GM12873 (cell line): ENCODE results near the gene KRT6A.

Source experiments
- CTCF ChIP-seq: IDR thresholded peaks from 2 replicates; pipeline ENCODE4 v1.5.1; 2012; ENCODE audit warnings: low read depth, mild to moderate bottlenecking, moderate library complexity, low read length, control low read depth; ENCODE audit not compliant: insufficient read depth; ENCODE audit errors: missing control alignments

The KRT6A gene

DNA sequence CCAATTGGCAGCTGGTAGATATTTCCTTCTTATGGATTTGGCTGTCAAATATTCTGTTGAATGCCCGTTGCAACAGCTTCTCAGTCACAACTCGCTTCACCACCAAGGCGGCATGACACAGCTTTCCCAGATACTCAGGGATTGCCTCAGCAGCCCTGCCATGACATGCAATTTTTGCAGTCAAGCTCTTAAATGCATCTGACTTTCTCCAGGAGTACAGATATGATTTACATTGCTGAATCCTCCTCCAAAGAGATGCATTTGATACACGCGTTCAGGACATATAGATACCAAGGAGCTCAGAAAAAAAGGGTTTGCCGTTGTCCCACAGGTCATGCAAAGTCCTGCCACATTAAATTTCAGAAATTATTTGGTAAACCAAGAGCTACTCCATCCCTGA lies 20.7 kb upstream of the KRT6A start:
- no peak for TF ChIP-seq CTCF

GRCh38 chr12:52508211-52508610 lies 15.2 kb upstream of the KRT6A start:
- no peak for TF ChIP-seq CTCF

DNA sequence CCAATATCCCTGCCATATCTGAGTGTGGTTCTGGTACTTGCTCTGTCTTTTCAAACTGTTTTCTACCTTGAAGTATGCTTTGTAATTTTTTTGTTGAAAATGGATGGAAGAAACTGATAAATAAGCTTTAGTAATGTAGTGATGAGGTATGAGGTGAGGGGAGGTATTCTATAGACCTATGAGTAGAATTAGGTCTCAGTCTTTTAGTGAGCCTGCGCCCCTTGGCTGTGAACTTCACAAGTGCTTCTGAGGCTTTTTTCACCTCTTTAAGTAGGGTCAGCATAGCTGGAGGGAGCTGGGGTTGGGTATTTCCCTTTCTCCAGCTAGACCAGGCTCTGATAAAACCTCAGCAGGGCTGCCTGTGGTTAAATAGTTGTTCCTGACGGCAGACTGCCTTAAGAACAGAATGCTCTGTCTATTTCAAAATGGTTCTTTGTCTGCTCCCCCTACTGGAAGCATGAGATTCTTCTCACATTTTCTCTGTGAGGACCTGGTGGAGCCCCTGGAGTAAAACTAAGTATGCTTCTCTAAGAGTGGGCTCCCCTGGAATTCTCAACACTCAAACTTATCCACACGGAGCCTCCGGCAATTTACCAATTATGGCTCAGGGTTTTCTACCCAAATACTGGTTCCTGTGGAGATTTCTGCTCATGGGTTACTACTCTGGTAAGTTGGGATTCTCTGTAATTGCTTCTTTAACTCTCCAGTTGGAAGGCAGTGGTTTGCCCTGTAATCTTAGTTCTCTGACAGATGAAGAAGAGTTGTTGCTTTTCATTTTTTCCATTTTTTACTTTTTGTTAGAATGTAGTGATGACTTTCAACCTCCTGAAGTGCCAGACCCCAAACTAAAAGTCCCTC lies 14.0 kb upstream of the KRT6A start:
- peak; percentile 56 for TF ChIP-seq CTCF

- no peak for TF ChIP-seq CTCF
Measured at GRCh38 chr12:52502877-52503276, 9.8 kb upstream of the KRT6A start.

DNA sequence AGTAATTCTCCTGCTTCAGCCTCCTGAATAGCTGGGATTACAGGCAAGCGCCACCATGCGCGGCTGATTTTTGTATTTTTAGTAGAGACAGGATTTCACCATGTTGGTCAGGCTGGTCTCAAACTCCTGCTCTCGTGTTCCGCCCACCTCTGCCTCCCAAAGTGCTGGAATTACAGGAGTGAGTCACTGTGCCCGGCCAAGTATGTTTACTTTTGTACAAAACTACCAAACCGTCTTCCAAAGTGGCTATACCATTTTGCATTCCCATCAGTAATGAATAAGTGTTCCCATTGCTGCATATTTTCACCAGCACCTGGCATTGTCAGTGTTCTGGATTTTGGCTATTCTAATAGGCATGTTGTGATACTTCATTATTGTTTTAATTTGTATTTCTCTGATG lies 8.4 kb upstream of the KRT6A start:
- TF ChIP-seq CTCF = no peak

DNA sequence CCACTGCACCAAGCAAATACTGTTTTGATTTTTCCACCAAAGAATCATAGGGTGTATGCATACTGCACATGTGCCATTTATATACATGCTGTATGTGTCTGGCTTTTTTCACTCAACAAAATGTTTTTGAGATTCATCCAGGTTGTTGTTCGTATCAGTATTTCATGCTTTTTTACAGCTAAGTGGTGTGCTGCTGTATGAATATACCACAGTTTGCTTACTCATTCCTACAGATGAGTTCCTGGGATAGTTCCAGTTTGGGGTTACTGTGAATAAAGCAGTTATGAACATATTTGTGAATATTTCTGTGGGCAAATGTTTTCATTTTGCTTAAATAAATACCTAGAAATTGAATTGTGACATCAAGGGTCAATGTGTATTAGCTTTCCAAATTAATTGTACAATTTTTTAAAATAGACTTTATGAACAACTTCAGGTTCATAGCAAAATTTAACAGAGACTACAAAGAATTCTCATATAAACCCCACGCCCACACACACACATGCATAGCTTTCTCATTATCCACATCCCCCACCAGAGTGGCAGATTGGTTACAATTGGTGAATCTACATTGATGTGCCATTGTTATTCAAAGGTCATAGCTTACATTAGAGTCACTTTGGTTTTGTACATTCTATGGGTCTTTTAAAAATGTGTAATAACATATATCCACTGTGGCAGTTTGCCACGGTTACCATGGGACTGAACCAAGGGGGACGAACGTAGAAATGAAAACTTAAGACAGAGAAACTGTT lies 6.9 kb upstream of the KRT6A start:
- TF ChIP-seq CTCF = no peak

DNA sequence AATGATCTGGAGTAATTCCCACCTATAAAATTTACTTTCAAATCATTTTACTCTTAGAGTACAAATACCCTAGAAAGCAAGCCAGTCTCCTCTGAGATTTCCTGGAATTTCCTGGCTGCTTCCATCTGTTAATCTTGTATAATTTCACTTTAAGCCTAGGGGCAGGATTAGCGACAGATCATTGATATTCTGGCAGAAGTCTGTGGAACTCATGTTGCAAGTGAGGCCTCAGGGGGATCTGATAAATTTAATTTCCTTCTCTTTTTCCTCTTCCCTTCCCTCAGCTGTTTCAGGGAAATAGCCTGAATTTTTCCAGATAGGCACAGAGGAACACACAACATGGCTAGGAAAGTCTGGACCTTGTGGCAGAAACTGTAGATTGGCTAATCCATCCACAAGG lies 5.9 kb upstream of the KRT6A start:
- TF ChIP-seq CTCF = no peak
